ENCODE measurements around the gene CDC42EP4. TPM values are rescaled to one million over a fixed set of nuclear protein-coding genes. Genes with fewer than 3 reads are reported as not detected.
"Not testable (repeated sequence)": the region's sequence is repeated elsewhere in the genome, so short reads cannot be mapped to it uniquely, and the experiment has no call there.

The CDC42EP4 gene
- total RNA-seq, 1 experiment from 2014 or later: 30.9 TPM

GRCh38 chr17:73320601-73321264 is 8.9 kb upstream of the CDC42EP4 start:
- DNase-seq (ENCODE audit: low spot score): no peak

- DNase-seq (ENCODE audit: low spot score): no peak
Measured at GRCh38 chr17:73319766-73320165, 8.0 kb upstream of the CDC42EP4 start.

- no peak for DNase-seq (ENCODE audit: low spot score)
Measured at GRCh38 chr17:73318836-73319235, 7.0 kb upstream of the CDC42EP4 start.

GRCh38 chr17:73318427-73318813 is 6.6 kb upstream of the CDC42EP4 start:
- DNase-seq (ENCODE audit: low spot score): no peak

- no peak for DNase-seq (ENCODE audit: low spot score)
Measured at GRCh38 chr17:73317513-73318426, 6.0 kb upstream of the CDC42EP4 start.

- DNase-seq (ENCODE audit: low spot score): no peak
Measured at GRCh38 chr17:73316919-73317505, 5.2 kb upstream of the CDC42EP4 start.

GRCh38 chr17:73315471-73315870 is 3.7 kb upstream of the CDC42EP4 start:
- DNase-seq (ENCODE audit: low spot score): no peak

- DNase-seq (ENCODE audit: low spot score): no peak
Measured at GRCh38 chr17:73313526-73314127, 1.8 kb upstream of the CDC42EP4 start.

- not testable (repeated sequence) for DNase-seq (ENCODE audit: low spot score)
Measured at GRCh38 chr17:73312887-73313286, 1.1 kb upstream of the CDC42EP4 start.

GRCh38 chr17:73311428-73311780 is 397 bp downstream of the CDC42EP4 start:
- DNase-seq (ENCODE audit: low spot score): no peak

- DNase-seq (ENCODE audit: low spot score): no peak
Measured at GRCh38 chr17:73309727-73310596, 1.8 kb downstream of the CDC42EP4 start.

- DNase-seq (ENCODE audit: low spot score): not testable (repeated sequence)
Measured at GRCh38 chr17:73308959-73309358, 2.8 kb downstream of the CDC42EP4 start.

- DNase-seq (ENCODE audit: low spot score): peak; percentile 91
Measured at GRCh38 chr17:73308017-73308823, 3.6 kb downstream of the CDC42EP4 start.

- peak; percentile 86 for DNase-seq (ENCODE audit: low spot score)
Measured at GRCh38 chr17:73307130-73307529, 4.7 kb downstream of the CDC42EP4 start.

GRCh38 chr17:73305845-73306836 is 5.7 kb downstream of the CDC42EP4 start:
- no peak for DNase-seq (ENCODE audit: low spot score)

- DNase-seq (ENCODE audit: low spot score): peak; percentile 95
Measured at GRCh38 chr17:73304971-73305812, 6.6 kb downstream of the CDC42EP4 start.

- DNase-seq (ENCODE audit: low spot score): no peak
Measured at GRCh38 chr17:73304438-73304837, 7.4 kb downstream of the CDC42EP4 start.

- DNase-seq (ENCODE audit: low spot score): no peak
Measured at GRCh38 chr17:73302189-73302588, 9.6 kb downstream of the CDC42EP4 start.

Measured in H4 (cell line).